Raji (cell line): ENCODE data around the gene SH2D3C.

ENCODE experiments used
- POLR2A ChIP-seq: IDR thresholded peaks from 2 replicates; pipeline ENCODE4 v1.6.1; 2011; ENCODE audit warnings: low read depth, low read length, control low read depth; ENCODE audit not compliant: insufficient read depth

The SH2D3C gene

DNA sequence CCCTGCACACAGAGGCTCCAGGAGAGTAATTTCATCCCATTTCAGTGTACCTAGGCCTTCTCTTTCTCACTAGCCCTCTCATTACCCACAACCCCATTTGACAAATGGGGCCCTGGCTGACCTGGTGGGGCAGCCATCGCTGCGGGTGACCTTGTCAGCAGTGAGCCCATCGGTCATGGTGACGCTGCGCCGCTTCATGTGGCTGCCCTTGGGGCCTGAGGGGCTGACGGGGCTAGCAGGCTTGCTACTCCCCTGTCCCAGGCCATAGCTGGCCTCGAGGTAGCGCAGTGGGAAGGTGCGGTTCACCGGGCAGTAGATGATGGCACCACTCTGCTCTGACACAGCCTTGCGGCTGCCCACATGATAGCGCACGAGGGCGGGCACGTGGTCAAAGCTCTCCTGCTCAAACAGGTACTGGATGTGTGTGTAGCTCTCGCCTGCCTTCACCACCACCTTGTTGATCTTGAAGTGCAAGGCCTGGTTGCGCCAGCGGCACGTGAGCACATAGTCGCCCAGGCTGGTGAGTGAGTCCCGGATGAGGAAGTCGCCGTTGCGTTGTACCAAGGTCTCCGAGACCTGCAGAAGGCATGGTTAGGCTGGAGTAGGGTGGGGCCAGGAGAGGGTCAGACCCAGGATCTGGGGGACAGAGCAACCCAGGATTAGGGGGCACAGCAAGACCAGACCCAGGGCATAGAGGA is 29.2 kb downstream of the SH2D3C start:
- no peak for TF ChIP-seq POLR2A

- no peak for TF ChIP-seq POLR2A
Observed at GRCh38 chr9:127746959-127747569, 31.4 kb downstream of the SH2D3C start.

DNA sequence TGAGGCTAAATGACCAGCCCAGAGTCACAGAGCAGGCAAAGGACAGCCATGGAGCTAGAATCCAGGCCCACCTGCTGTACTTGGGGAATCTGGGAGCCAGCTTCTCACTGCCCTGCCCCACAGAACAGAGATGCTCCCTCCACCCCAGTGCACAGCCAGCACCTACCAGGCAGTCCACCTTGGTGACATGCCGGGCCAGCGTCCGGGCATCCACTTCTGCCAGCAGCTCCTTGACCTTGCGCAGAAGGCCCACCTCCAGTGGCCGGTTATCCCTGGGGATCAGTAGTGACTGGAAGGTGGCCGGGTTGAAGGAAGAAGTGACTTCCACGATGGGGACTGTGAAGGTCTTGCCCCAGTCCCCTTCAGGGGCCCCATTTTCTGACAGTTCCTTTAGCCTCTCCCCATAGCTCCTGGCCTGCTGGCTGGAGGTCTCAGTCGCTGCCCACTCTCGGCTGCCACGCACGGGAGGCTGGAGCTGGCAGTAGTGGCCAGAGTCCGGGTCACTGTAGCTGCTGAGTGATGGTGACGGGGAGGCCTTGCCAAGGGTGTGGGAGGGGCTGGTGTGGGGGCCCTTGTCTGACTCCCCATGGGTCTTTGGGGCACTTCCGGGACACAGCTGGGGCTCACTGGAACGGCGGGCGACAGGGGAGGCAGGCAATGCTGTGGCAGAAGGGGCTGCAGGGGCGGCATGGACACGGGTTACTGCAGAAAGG is 33.9 kb downstream of the SH2D3C start:
- TF ChIP-seq POLR2A, result no peak

- TF ChIP-seq POLR2A, result no peak
Observed at GRCh38 chr9:127742435-127743088, 35.9 kb downstream of the SH2D3C start.

- TF ChIP-seq POLR2A, result no peak
Observed at GRCh38 chr9:127741831-127742434, 36.5 kb downstream of the SH2D3C start.

DNA sequence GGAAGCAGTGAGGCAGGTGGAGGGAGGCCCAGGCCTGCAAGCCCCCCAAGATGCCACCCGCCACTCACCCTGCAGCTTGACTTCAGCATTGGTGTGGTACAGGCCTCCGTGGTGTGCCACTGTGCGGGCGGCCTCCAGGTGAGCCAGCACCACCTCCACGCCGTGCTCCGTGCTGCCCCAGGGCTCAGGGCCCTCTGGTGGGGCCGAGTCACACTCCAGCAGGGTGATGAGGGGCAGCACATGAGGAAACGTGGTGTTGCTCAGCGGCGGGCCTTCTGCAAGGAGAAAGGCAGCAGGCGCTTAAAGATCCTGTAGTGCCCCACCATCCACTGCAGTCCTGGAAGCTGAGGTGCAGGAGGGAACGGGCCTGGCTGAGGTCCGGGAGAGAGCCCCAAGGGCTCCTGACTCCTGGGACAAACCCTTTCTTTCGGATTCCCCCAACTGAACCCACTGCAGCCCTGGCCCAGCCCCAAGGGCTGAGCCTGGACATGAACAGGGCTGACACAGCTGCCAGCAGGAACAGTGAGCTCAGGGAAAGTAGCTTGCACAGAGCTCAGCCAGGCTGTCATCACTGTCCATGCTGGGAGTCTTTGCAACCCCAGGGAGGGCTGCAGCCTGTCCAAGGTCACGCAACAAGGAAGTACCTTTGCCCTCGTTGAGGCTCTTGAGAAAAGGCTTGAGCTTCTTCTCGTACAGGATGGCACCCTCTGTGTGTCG is 38.7 kb downstream of the SH2D3C start:
- TF ChIP-seq POLR2A, result no peak

- no peak for TF ChIP-seq POLR2A
Observed at GRCh38 chr9:127738666-127739065, 39.8 kb downstream of the SH2D3C start.

- TF ChIP-seq POLR2A, result no peak
Observed at GRCh38 chr9:127735530-127736185, 42.8 kb downstream of the SH2D3C start.

DNA sequence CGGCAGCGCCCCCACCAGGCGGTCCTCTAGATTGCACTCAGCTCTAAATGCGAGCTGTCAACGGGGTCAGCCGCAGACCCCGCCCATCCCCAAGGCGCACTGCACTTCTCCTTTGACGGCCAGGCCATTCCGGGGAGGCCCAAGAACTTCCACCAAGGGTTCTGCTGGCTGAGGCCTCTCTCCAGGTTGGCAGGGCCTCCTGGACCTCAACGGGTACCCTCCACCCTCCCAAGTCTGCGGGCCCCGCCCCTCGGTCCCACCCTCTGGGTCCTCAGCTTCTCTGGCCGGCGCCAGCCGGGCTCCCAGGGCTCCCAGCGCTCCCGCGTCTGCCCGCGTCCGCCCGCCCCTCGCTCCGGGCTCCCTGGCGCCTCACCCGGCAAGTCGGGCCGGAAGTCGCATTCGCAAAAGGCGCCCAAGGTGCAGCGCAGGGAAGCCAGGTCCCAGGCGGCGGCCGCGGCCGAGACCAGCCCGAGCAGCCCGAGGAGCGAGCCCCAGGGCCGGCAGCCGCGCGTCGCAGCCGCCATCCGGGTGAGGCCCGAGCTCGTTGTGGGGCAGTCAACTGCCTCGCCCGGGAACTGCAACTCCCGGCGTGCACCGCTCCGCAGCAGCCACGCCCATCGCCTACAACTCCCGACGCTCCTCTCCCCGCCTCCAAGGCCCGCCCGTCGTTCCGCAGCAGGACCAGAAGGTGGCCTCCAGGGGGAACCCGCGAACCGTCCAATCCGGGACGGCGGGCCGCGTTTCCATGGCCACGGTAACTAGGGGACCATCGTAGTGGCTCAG is 43.5 kb downstream of the SH2D3C start, which contains the start of gene TOR2A:
TSS of gene TOR2A (minus strand) at position 548 of the 783 bp plus-strand sequence. CDS start at position 524, 24 bp downstream.
- peak; percentile 86 for TF ChIP-seq POLR2A

GRCh38 chr9:127734247-127734746 is 44.2 kb downstream of the SH2D3C start:
- no peak for TF ChIP-seq POLR2A

- no peak for TF ChIP-seq POLR2A
Observed at GRCh38 chr9:127733614-127734013, 44.9 kb downstream of the SH2D3C start.

DNA sequence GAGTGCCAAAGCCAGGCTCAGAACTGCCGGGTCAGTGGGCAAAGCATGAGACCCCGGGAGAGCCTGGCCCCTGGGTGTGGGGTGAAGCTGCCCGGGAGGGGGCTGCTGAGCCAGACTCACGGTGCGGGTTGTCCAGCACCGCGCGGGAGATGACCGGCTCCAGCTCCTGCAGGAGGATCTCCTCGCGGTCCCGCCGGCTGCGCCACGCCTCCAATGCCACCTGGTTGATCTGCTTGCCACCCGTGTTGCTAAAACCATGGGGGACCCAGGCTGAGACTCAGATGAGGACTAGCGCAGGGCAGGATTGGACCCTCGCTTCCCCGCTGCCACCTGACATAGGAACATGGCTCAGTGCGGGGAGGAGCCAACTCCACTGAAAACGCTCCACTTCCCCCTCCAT is 46.0 kb downstream of the SH2D3C start:
- TF ChIP-seq POLR2A, result no peak

GRCh38 chr9:127731938-127732337 is 46.5 kb downstream of the SH2D3C start:
- no peak for TF ChIP-seq POLR2A
